ENCODE measurements around the gene PANX1.
A peak's percentile ranks its signal among the peaks of the same experiment; 100 is the strongest.

The PANX1 gene

GRCh38 chr11:94127638-94128037, 1.0 kb upstream of the PANX1 start:
- no peak for DNase-seq (ENCODE audit: low read depth)

GRCh38 chr11:94128291-94128745, 323 bp upstream of the PANX1 start:
- no peak for DNase-seq (ENCODE audit: low read depth)
- H3K4me3 ChIP-seq (ENCODE audit: control insufficient read depth, low read depth, low read length), result peak overlapping the region; percentile 85
- TF ChIP-seq CTCF (conservative IDR thresholded peaks at IDR 0.05; ENCODE audit: control insufficient read depth, insufficient read depth, low read depth, low read length), result no peak

More at GRCh38 chr11:94127638-94128037, 1.0 kb upstream of the PANX1 start:
- H3K4me3 ChIP-seq (ENCODE audit: control insufficient read depth, low read depth, low read length), result peak overlapping the region; percentile 85
- TF ChIP-seq CTCF (conservative IDR thresholded peaks at IDR 0.05; ENCODE audit: control insufficient read depth, insufficient read depth, low read depth, low read length), result no peak

GRCh38 chr11:94129512-94130297, 1.1 kb downstream of the PANX1 start:
- no peak for TF ChIP-seq CTCF (conservative IDR thresholded peaks at IDR 0.05; ENCODE audit: control insufficient read depth, insufficient read depth, low read depth, low read length)
- peak; percentile 36 for DNase-seq (ENCODE audit: low read depth)
- peak overlapping the region; percentile 85 for H3K4me3 ChIP-seq (ENCODE audit: control insufficient read depth, low read depth, low read length)

- DNase-seq (ENCODE audit: low read depth), result peak; percentile 96
- no peak for TF ChIP-seq CTCF (conservative IDR thresholded peaks at IDR 0.05; ENCODE audit: control insufficient read depth, insufficient read depth, low read depth, low read length)
- peak overlapping the region; percentile 85 for H3K4me3 ChIP-seq (ENCODE audit: control insufficient read depth, low read depth, low read length)
These were observed 1.8 kb downstream of the PANX1 start for GRCh38 chr11:94130298-94131046.

- peak overlapping the region; percentile 85 for H3K4me3 ChIP-seq (ENCODE audit: control insufficient read depth, low read depth, low read length)
- DNase-seq (ENCODE audit: low read depth), result no peak
- TF ChIP-seq CTCF (conservative IDR thresholded peaks at IDR 0.05; ENCODE audit: control insufficient read depth, insufficient read depth, low read depth, low read length), result no peak
These were observed 2.5 kb downstream of the PANX1 start for GRCh38 chr11:94131047-94131717.

GRCh38 chr11:94131718-94132115, 3.1 kb downstream of the PANX1 start:
- peak; percentile 72 for DNase-seq (ENCODE audit: low read depth)
- no peak for TF ChIP-seq CTCF (conservative IDR thresholded peaks at IDR 0.05; ENCODE audit: control insufficient read depth, insufficient read depth, low read depth, low read length)
- H3K4me3 ChIP-seq (ENCODE audit: control insufficient read depth, low read depth, low read length), result no peak overlapping the region

All from fibroblast of mammary gland (primary cell).